Stimulated activated CD8-positive, alpha-beta memory T cell treated with anti-CD3 and anti-CD28 coated beads, Interleukin-4, amount 100 ng/mL, for 48 hours (primary cell): ENCODE results near the gene RAB11FIP5.
"Not testable (repeated sequence)": the region's sequence is repeated elsewhere in the genome, so short reads cannot be mapped to it uniquely, and the experiment has no call there.

Experiments
- DNase-seq: peaks from one replicate; pipeline ENCODE4 v3.0.0-alpha.2; 2020

The RAB11FIP5 gene

GRCh38 chr2:73069855-73070642, 42.7 kb downstream of the RAB11FIP5 start:
- DNase-seq, result no peak

GRCh38 chr2:73069041-73069854, 43.5 kb downstream of the RAB11FIP5 start:
- no peak for DNase-seq

GRCh38 chr2:73068147-73068546, 44.6 kb downstream of the RAB11FIP5 start:
- DNase-seq, result no peak

- no peak for DNase-seq
These were observed 45.7 kb downstream of the RAB11FIP5 start for GRCh38 chr2:73067043-73067442.

- not testable (repeated sequence) for DNase-seq
These were observed 47.7 kb downstream of the RAB11FIP5 start for GRCh38 chr2:73065070-73065469.

GRCh38 chr2:73063909-73064875, 48.6 kb downstream of the RAB11FIP5 start:
- DNase-seq, result no peak

GRCh38 chr2:73063472-73063871, 49.3 kb downstream of the RAB11FIP5 start:
- no peak for DNase-seq

GRCh38 chr2:73059106-73059505, 53.6 kb downstream of the RAB11FIP5 start:
- DNase-seq, result no peak

GRCh38 chr2:73054980-73055379, 57.8 kb downstream of the RAB11FIP5 start:
- no peak for DNase-seq

- no peak for DNase-seq
These were observed 59.2 kb downstream of the RAB11FIP5 start for GRCh38 chr2:73053316-73054114.

GRCh38 chr2:73050121-73050545, 62.6 kb downstream of the RAB11FIP5 start:
- no peak for DNase-seq

- DNase-seq, result no peak
These were observed 68.6 kb downstream of the RAB11FIP5 start for GRCh38 chr2:73043929-73044832.

GRCh38 chr2:73043276-73043675, 69.5 kb downstream of the RAB11FIP5 start:
- DNase-seq, result no peak

- DNase-seq, result no peak
These were observed 74.7 kb downstream of the RAB11FIP5 start for GRCh38 chr2:73037947-73038585.

GRCh38 chr2:73036766-73037165, 76.0 kb downstream of the RAB11FIP5 start:
- DNase-seq, result no peak

GRCh38 chr2:73035899-73036711, 76.6 kb downstream of the RAB11FIP5 start:
- no peak for DNase-seq

- no peak for DNase-seq
These were observed 77.9 kb downstream of the RAB11FIP5 start for GRCh38 chr2:73034661-73035375.

- DNase-seq, result no peak
These were observed 78.9 kb downstream of the RAB11FIP5 start for GRCh38 chr2:73033766-73034381.
